Measurements from ENCODE around the gene OVAAL. TPM values are rescaled to one million over a fixed set of nuclear protein-coding genes. Genes with fewer than 3 reads are reported as not detected.

OVAAL gene
- total RNA-seq: not detected

DNA sequence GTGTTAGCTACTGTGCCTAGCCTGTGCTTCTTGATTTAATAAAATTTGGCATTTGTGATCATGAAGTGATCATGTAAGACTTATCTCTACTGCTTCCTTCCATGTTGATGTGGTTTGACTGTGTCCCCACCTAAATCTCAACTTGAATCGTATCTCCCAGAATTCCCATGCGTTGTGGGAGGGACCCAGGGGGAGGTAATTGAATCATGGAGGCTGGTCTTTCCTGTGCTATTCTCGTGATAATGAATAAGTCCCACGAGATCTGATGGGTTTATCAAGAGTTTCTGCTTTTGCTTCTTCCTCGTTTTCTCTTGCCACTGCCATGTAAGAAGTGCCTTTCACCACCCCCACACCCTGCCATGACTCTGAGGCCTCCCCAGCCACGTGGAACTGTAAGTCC is at the start of gene OVAAL:
OVAAL (plus strand) TSS at position 301 of the 400 bp plus-strand sequence.
- ATAC-seq: no peak
- intact Hi-C loops (cut with DNase I): no loop called here
- DNase-seq (ENCODE audit: low spot score): no peak

GRCh38 chr1:180510882-180511281 is 47.9 kb upstream of the OVAAL start:
- intact Hi-C loops (cut with DNase I): no loop called here
- DNase-seq (ENCODE audit: low spot score): no peak
- no peak for ATAC-seq

DNA sequence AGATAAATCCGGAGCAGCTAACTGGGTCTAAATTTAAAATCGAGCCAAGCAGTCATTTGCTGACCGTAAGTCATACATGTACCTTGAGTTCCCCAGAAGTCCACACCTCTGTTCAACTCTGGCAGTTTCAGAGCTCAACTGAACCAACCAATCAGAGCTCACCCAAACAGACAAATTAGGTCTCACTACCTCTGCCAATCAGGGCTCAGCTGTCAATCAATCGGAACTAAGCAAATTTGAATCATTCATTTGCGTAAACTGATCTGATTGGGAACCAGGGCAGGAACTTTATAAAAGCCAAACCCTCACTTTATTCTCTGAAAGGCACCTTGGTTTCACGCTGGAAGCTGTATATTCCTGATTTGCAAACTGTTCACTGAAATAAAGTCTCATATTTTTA is 45.2 kb upstream of the OVAAL start:
- DNase-seq (ENCODE audit: low spot score) (no peak), ATAC-seq (no peak)
- intact Hi-C loops (cut with DNase I): no loop called here

- ATAC-seq (no peak), DNase-seq (ENCODE audit: low spot score) (no peak)
- intact Hi-C loops (cut with DNase I): no loop called here
These were observed 43.4 kb upstream of the OVAAL start for GRCh38 chr1:180515364-180515763.

- peak; percentile 80 for DNase-seq (ENCODE audit: low spot score)
- peak; percentile 97 for ATAC-seq
- intact Hi-C loops (cut with DNase I): no loop called here
These were observed 42.8 kb upstream of the OVAAL start for GRCh38 chr1:180515857-180516388.

DNA sequence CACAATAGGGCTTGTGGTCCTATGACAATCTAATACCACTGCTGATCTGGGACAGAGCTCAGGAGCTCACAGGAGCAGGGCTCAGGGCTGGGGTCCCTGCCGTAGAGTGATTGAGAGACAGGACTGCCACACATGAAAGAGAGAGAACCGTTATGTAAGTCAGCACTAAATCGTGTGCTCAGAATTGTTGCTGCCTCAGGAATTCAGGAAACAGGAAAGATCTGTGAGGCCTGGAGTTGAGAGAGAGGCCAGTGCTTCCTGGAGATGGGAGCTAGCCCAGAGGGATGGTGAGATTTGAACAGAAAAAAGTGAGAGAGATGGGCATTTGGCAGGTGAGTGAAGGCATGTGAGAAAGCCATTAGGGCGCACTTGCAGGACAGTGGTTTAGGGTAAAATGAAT is 38.9 kb upstream of the OVAAL start:
- DNase-seq (ENCODE audit: low spot score): no peak
- no peak for ATAC-seq
- intact Hi-C loops (cut with DNase I): no loop called here

DNA sequence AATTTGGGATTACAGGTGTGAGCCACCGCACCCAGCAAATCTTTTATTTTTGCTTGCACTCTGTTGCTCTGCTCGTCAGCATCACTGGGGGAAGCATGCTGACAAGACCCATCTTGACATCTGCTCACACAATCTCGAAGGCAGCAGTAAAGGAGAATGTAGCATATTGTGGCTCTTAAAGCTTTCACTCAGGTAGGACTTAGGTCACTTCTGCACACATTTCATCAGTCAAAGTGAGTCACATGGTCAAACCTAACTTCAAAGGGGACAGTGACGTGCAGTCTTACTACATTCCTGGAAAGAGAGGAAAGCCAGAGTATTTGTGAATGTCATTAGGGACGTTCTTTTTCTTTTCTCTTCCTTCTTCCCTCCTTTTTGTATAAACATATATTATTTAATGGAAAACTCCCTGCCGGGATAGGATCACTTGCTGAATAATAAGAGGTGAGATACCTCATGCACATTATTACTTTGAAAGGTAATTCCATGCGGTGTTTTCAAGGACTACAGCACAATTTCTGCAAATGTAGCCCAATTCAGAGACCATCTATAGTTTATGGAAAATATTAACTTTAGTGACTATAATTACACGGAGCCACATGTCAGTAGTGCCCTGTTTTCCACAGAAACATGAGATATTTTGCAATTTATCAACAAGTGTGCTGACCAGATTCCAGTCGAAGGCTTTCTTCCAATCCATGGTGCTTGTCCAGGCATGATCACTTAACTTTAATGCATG is 37.1 kb upstream of the OVAAL start:
- intact Hi-C loops (cut with DNase I): no loop called here
- ATAC-seq: no peak

DNA sequence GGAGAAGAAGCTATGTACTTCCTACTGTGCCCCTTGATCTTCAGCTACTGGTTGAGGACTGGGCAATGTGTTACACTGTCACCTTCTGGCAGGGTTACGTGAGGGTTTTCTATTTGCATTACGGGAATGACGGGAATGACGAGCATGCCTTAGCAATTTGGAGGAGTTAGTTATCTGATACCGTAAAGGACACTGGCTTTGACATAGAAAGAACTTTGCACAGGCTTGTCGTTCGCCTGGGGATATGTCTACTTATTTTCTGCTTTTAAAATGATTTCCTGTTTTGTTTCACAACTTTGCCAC is 36.6 kb upstream of the OVAAL start:
- ATAC-seq (no peak), DNase-seq (ENCODE audit: low spot score) (no peak)
- intact Hi-C loops (cut with DNase I): no loop called here

More for the DNA sequence above, 37.1 kb upstream of the OVAAL start:
- no peak for DNase-seq (ENCODE audit: low spot score)

- ATAC-seq (no peak), DNase-seq (ENCODE audit: low spot score) (no peak)
- intact Hi-C loops (cut with DNase I): no loop called here
These were observed 34.4 kb upstream of the OVAAL start for GRCh38 chr1:180524160-180524914.

GRCh38 chr1:180524915-180525714 is 33.6 kb upstream of the OVAAL start:
- DNase-seq (ENCODE audit: low spot score): no peak
- intact Hi-C loops (cut with DNase I): loop anchor here (5.0 kb wide), 1 partner anchor 337 kb away; no protein-coding TSS in a partner anchor
- no peak for ATAC-seq

DNA sequence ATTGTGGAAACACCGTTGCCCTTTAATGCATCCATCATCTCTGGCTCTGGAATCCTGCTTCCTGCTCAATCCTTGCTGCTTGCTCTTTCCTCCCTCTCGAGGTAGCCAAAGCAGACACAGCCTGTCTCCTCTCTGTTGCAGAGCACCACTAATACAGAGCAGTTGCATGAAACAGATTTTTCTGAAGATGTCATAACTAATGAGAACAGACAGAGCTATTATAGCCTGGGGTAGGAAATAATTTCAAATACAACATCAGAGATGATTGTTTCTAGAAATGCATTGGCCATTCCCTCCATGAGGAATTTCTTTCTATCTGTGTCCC is 33.1 kb upstream of the OVAAL start:
- intact Hi-C loops (cut with DNase I): loop anchor here (5.0 kb wide), 1 partner anchor 337 kb away; no protein-coding TSS in a partner anchor
- ATAC-seq: no peak
- no peak for DNase-seq (ENCODE audit: low spot score)

DNA sequence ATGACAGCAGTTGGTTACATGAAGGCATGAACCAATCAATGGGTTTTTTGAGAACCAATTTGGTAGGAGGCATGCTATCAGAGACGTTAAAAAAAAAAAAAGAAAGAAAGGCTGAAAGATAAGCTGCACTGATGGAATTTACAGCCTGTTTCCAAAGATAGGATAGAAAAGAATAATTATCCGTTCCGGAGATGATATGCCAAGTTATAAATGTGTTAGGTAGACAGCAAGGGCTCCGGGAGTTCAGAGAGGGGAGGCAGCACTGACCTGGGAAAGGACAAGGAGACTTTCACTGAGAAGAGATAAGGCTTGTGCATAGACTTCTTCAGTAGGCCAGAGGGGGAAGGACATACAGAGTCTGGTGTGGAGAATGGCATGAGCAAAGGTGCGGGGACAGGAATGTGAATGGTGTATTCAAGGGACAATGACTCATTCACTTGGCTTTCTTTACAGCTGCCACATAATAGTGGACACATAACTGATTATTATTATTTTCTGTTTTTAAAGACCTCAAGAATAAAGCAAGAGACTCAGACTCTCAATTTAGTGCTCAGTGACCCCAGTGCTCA is 31.6 kb upstream of the OVAAL start:
- DNase-seq (ENCODE audit: low spot score) (no peak), ATAC-seq (no peak)
- intact Hi-C loops (cut with DNase I): loop anchor here (5.0 kb wide), 1 partner anchor 335 kb away; no protein-coding TSS in a partner anchor

DNA sequence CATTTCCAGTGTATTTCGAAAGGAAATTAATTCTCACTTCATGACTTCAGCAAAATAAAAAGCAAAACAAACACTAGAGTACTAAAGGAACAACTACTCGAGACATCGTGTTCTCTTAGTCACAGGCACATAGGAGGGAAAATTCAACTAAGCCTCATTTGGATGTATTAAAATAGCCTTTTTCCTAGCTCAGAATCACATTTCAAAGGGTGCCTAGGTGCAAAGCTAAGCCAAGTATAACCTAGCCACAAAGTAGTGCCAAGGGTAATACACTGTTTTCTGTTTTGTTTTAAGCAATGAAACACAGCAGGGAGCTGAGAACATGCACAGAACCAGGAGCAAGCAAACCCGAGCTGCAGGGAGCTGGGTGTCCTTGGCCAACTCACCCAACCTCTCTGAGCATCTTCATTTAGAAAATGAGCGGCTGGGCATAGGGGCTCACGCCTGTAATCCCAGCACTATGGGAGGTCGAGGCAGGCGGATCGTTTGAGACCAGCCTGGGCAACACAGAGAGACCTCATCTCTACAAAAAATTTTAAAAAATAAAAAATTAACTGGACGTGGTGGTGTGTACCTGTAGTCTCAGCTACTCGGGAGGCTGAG is 29.8 kb upstream of the OVAAL start:
- DNase-seq (ENCODE audit: low spot score): no peak
- no peak for ATAC-seq
- intact Hi-C loops (cut with DNase I): loop anchor here (5.0 kb wide), 1 partner anchor 333 kb away; no protein-coding TSS in a partner anchor

DNA sequence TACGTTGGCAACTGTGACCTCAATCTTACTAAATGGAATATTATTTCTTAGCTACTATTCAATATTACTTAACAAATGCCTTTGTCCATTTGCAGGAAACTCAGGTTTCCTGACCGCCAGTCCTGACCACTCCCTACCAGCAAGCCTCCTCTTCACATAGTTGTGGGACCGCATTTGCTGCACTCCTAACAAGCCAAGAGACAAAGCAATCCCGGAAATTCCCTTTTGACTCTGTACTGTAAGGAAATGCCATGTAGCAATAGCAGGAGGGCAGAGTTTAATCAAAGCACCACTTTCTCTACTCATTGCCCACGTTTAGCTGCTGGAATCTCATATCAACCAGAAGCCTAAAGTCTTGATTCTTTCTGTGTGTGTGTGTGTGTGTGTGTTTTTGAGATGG is 28.3 kb upstream of the OVAAL start:
- peak; percentile 49 for ATAC-seq
- no peak for DNase-seq (ENCODE audit: low spot score)
- intact Hi-C loops (cut with DNase I): loop anchor here (10.0 kb wide), 1 partner anchor 634 kb away; no protein-coding TSS in a partner anchor

DNA sequence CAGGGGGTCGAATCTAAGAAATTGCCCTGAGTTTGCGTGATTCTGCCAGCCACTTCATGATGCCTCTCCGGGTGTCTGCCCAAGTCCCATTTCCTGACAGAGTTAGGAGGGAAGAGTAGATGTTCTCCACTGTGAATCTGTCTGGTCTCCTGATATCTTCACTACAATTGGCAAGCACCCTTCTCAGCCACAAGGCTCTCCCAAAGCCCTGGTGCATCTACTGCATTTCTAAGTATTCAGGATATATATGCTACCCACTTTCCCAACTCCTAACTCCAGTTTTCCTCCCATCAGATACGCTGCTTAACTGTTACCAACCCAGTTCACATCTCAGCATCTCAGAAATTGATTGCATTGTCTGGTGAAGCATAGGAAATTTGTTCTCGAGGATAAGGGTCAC is 25.9 kb upstream of the OVAAL start:
- no peak for DNase-seq (ENCODE audit: low spot score)
- ATAC-seq: no peak
- intact Hi-C loops (cut with DNase I): loop anchor here (10.0 kb wide), 1 partner anchor 632 kb away; no protein-coding TSS in a partner anchor

- DNase-seq (ENCODE audit: low spot score) (peak; percentile 79), ATAC-seq (peak; percentile 79)
- intact Hi-C loops (cut with DNase I): loop anchor here (10.0 kb wide), 1 partner anchor 631 kb away; no protein-coding TSS in a partner anchor
These were observed 25.3 kb upstream of the OVAAL start for GRCh38 chr1:180533266-180533987.

GRCh38 chr1:180534214-180534613 is 24.6 kb upstream of the OVAAL start:
- ATAC-seq (no peak), DNase-seq (ENCODE audit: low spot score) (no peak)
- intact Hi-C loops (cut with DNase I): loop anchor here (10.0 kb wide), 1 partner anchor 631 kb away; no protein-coding TSS in a partner anchor

All from sciatic nerve (tissue), 2 donors.